SJSA1 (cell line): ENCODE results near the gene PAK4. TPM values are rescaled to one million over a fixed set of nuclear protein-coding genes. Genes with fewer than 3 reads are reported as not detected.
"Not testable (repeated sequence)": the region's sequence is repeated elsewhere in the genome, so short reads cannot be mapped to it uniquely, and the experiment has no call there.

ENCODE experiments used
- DNase-seq, 2 experiments: peaks; one replicate each; pipeline ENCODE4 v3.0.0-alpha.2; 2015 to 2020; ENCODE audit warnings: low spot score in 2 of 2, low read depth in 1 of 2
- H3K27ac ChIP-seq: fragments of 250-450 bp; sonication (Bioruptor Pico); 2 replicates; pipeline ENCODE4 v1.5.1; 2020; ENCODE audit warnings: mild to moderate bottlenecking, moderate library complexity
- H3K27me3 ChIP-seq: fragments of 250-450 bp; sonication (Bioruptor Pico); replicated peaks from 2 replicates; pipeline ENCODE4 v1.5.1; 2020; ENCODE audit warnings: mild to moderate bottlenecking, moderate library complexity
- H3K36me3 ChIP-seq: fragments of 250-450 bp; sonication (Bioruptor Pico); 2 replicates; pipeline ENCODE4 v1.5.1; 2020; ENCODE audit warnings: mild to moderate bottlenecking
- H3K4me1 ChIP-seq: fragments of 250-450 bp; sonication (Bioruptor Pico); replicated peaks from 2 replicates; pipeline ENCODE4 v1.6.1; 2021; ENCODE audit warnings: mild to moderate bottlenecking
- H3K4me3 ChIP-seq: fragments of 250-450 bp; sonication (Bioruptor Pico); 2 replicates; pipeline ENCODE4 v1.5.1; 2020; ENCODE audit warnings: mild to moderate bottlenecking
- H3K9me3 ChIP-seq: fragments of 250-450 bp; sonication (Bioruptor Pico); replicated peaks from 2 replicates; pipeline ENCODE4 v1.5.1; 2020; ENCODE audit warnings: mild to moderate bottlenecking
- total RNA-seq: library from RNA; depleted of rRNA; stranded (reverse); fragments of >200 nt; shearing (Covaris generic); gene quantifications from 2 replicates; pipeline ENCODE4 v1.2.3, GENCODE V29; 2014

PAK4 gene
- total RNA-seq, 1 experiment from 2014 or later, result 7.2 TPM

DNA sequence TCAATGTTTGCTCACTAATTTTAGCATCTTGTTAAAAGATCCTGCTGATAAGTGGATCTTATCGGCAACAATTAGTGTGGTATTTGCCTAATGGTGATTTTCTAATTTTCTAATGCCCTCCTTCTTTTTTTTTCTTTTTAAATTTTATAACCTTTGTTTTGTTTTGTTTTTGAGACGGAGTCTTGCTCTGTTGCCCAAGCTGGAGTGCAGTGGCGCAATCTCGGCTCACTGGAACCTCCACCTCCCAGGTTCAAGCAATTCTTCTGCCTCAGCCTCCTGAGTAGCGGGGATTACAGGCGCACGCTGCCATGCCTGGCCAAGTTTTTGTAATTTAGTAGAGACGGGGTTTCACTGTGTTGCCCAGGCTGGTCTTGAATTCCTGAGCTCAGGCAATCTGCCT is 35.6 kb upstream of the PAK4 start:
- not testable (repeated sequence) for H3K4me3 ChIP-seq, DNase-seq, H3K9me3 ChIP-seq, H3K36me3 ChIP-seq, H3K27ac ChIP-seq, H3K4me1 ChIP-seq
- H3K27me3 ChIP-seq, result peaks cover 24% of the 10 kb centered on the region

DNA sequence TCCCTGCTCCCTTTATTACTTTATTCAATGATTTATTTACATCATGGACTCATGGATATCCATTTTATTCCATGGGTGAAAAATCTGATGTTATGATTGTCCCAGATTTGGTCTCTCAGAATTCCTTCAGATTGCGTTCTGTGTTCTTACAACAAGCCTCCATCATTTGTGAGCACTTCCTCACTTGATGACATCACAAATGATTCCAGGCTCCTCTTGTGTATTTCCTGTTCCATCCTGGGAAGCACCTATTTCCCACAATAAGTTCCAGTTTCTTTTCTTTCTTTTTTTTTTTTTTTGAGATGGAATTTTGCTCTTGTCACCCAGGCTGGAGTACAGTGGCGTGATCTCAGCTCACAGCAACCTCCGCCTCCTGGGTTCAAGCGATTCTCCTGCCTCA is 34.7 kb upstream of the PAK4 start:
- no peak overlapping the region for H3K4me3 ChIP-seq
- DNase-seq, result no peak
- no peaks in the 10 kb centered on the region for H3K9me3 ChIP-seq

GRCh38 chr19:39095799-39096540 is 29.6 kb upstream of the PAK4 start:
- H3K4me3 ChIP-seq, H3K36me3 ChIP-seq, H3K4me1 ChIP-seq, H3K27ac ChIP-seq, H3K9me3 ChIP-seq, DNase-seq: not testable (repeated sequence)
- peaks cover 27% of the 10 kb centered on the region for H3K27me3 ChIP-seq

More for the DNA sequence above, 34.7 kb upstream of the PAK4 start:
- Histone ChIP-seq H3K27ac (no peak overlapping the region), H3K36me3 (no peaks in the 10 kb centered on the region), H3K4me1 (peaks cover 4% of the 10 kb centered on the region), H3K27me3 (peaks cover 19% of the 10 kb centered on the region)

GRCh38 chr19:39097299-39097698 is 28.3 kb upstream of the PAK4 start:
- no peak overlapping the region for H3K4me3 ChIP-seq
- DNase-seq, result no peak
- peaks cover 4% of the 10 kb centered on the region for H3K4me1 ChIP-seq
- H3K9me3 ChIP-seq, result no peaks in the 10 kb centered on the region
- H3K36me3 ChIP-seq, result no peaks in the 10 kb centered on the region
- H3K27ac ChIP-seq, result no peak overlapping the region
- peaks cover 20% of the 10 kb centered on the region for H3K27me3 ChIP-seq

GRCh38 chr19:39097721-39098120 is 27.9 kb upstream of the PAK4 start:
- Histone ChIP-seq H3K27me3 (peaks cover 18% of the 10 kb centered on the region), H3K4me3 (no peak overlapping the region), H3K36me3 (no peaks in the 10 kb centered on the region), H3K27ac (no peak overlapping the region), H3K9me3 (no peaks in the 10 kb centered on the region), H3K4me1 (peaks cover 4% of the 10 kb centered on the region)
- DNase-seq, result no peak

DNA sequence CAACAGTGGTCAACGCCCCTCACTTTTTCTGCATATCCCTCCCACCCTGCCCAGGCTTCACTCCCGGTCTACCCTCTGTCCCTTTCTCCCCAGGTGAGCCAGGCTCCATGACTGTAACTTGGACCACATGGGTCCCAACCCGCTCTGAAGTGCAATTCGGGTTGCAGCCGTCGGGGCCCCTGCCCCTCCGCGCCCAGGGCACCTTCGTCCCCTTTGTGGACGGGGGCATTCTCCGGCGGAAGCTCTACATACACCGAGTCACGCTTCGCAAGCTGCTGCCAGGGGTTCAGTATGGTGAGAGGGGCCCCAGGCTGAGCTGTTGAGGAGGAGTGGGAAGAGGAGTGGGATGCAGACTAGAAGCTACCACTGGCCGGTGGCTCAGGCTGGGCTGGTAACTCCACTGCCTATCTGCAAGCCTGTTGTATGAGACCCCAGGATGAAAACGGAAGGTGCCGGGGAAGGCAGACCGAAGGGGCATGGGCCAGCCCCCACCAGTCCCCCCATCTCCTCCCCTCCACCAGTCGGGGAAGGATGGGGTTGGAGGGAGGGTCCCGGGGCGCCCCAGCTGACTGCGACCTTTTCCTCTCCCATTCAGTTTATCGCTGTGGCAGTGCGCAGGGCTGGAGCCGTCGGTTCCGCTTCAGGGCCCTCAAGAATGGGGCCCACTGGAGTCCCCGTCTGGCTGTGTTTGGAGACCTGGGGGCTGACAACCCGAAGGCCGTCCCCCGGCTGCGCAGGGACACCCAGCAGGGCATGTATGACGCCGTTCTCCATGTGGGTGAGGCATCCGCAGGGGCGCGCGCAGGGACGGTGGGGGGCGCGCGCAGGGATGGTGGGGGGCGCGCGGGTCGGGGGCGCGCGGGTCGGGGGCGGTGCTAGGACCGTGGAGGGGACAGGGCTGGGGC is 27.0 kb upstream of the PAK4 start:
- H3K27ac ChIP-seq, result no peak overlapping the region
- peaks cover 4% of the 10 kb centered on the region for H3K4me1 ChIP-seq
- no peak for DNase-seq
- H3K27me3 ChIP-seq, result peaks cover 18% of the 10 kb centered on the region
- H3K4me3 ChIP-seq, result no peak overlapping the region
- no peaks in the 10 kb centered on the region for H3K9me3 ChIP-seq
- H3K36me3 ChIP-seq, result no peaks in the 10 kb centered on the region

DNA sequence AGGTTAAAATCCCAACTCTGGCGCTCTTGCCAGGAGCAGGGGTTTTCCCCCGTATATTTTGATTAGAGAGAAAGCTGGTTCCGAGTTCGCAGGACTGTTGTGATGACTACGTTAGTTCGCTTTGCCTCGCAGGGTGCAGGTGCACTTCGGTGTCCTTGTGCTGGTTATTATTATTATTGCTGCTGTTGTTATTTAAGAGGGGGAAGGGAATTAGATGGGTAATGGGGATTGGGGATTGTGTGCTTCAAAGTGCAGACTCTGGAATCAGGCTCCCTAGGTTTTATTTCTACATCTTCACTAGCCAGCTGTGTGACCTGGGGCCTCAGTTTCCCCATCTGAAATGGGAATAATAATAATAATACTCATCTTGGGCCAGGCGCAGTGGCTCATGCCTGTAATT is 26.2 kb upstream of the PAK4 start:
- Histone ChIP-seq H3K9me3 (no peaks in the 10 kb centered on the region), H3K4me1 (no peaks in the 10 kb centered on the region), H3K27ac (no peak overlapping the region), H3K4me3 (no peak overlapping the region), H3K27me3 (peaks cover 18% of the 10 kb centered on the region), H3K36me3 (no peaks in the 10 kb centered on the region)
- no peak for DNase-seq

- Histone ChIP-seq H3K4me1 (no peaks in the 10 kb centered on the region), H3K9me3 (no peaks in the 10 kb centered on the region), H3K4me3 (no peak overlapping the region), H3K27me3 (peaks cover 18% of the 10 kb centered on the region), H3K27ac (no peak overlapping the region), H3K36me3 (no peaks in the 10 kb centered on the region)
- no peak for DNase-seq
Observed at GRCh38 chr19:39100500-39101166, 25.0 kb upstream of the PAK4 start.

GRCh38 chr19:39103151-39103550 is 22.4 kb upstream of the PAK4 start:
- H3K9me3 ChIP-seq, result no peaks in the 10 kb centered on the region
- peaks cover 14% of the 10 kb centered on the region for H3K27me3 ChIP-seq
- H3K4me3 ChIP-seq, result no peak overlapping the region
- no peaks in the 10 kb centered on the region for H3K4me1 ChIP-seq
- H3K36me3 ChIP-seq, result no peaks in the 10 kb centered on the region
- no peak overlapping the region for H3K27ac ChIP-seq
- DNase-seq, result no peak

GRCh38 chr19:39104186-39104596 is 21.4 kb upstream of the PAK4 start:
- DNase-seq, result no peak
- no peak overlapping the region for H3K4me3 ChIP-seq
- peaks cover 4% of the 10 kb centered on the region; the same call in 1 of the 2 replicates for H3K27me3 ChIP-seq
- no peaks in the 10 kb centered on the region for H3K4me1 ChIP-seq
- no peaks in the 10 kb centered on the region for H3K9me3 ChIP-seq
- no peaks in the 10 kb centered on the region for H3K36me3 ChIP-seq
- no peak overlapping the region for H3K27ac ChIP-seq

GRCh38 chr19:39106194-39106593 is 19.4 kb upstream of the PAK4 start:
- H3K9me3 ChIP-seq, result no peaks in the 10 kb centered on the region
- no peaks in the 10 kb centered on the region for H3K4me1 ChIP-seq
- no peak overlapping the region for H3K27ac ChIP-seq
- no peaks in the 10 kb centered on the region for H3K27me3 ChIP-seq
- H3K36me3 ChIP-seq, result no peaks in the 10 kb centered on the region
- H3K4me3 ChIP-seq, result no peak overlapping the region
- DNase-seq, result no peak

DNA sequence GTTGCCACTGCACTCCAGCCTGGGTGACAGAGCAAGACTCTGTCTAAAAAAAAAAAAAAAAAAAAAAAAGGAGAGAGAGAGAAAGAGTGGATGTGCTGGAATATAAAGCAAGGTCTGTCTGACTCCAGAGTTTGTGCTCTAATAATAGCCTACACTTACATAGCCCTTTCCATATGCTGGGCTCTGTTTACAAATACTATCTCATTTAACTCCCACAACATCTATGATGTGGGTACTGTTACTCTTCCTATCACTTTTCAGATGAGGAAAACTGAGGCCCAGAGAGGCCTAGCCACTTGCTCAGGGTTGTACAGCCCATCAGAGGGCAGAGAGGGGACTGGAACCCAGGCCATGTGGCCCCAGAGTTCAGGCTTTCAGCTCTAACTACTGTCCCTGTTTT is 15.9 kb upstream of the PAK4 start:
- no peaks in the 10 kb centered on the region for H3K4me1 ChIP-seq
- H3K27ac ChIP-seq, result no peak overlapping the region
- DNase-seq, result no peak
- H3K9me3 ChIP-seq, result no peaks in the 10 kb centered on the region
- 0 out of 2 replicates have a peak, but pooled peaks cover 3% of the 10 kb centered on the region for H3K27me3 ChIP-seq
- H3K4me3 ChIP-seq, result no peak overlapping the region
- H3K36me3 ChIP-seq, result no peaks in the 10 kb centered on the region

DNA sequence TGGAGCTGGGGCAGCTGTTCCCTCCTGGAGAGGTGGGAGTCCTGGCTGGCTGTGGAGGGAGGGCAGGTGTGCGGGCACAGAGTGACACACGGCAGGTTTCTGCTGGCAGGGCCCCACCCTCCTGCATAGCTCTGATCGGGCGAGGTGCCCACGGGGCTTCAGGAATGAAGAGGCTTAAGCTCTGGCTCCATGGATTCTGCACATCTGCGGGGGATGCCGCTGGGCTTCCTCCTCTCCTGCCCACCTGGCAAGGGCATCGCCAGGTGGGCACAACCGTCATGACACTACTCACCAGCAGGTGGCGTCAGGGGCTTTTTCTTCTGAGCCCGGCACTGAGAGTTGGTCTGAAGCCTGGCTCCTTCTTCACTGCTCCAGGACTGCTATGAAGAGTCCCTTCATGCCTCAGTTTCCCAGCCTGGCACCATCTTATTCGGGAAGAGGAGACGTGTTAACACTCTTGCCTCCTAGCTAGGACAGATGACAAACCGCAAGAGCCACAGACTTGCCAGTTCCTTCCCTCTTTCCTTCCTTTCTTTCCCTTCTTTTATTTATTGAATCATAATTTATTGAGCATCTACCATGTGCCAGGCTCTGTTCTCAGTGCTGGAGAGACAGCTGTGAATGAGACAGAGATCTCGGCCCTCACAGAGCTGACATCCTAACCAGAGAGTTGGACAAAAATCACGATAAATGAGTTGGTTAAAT is 15.2 kb upstream of the PAK4 start:
- DNase-seq, result peak in 1 of 2 experiments; percentile 29
- no peaks in the 10 kb centered on the region for H3K9me3 ChIP-seq

More for the DNA sequence above, 15.2 kb upstream of the PAK4 start:
- no peaks in the 10 kb centered on the region for H3K36me3 ChIP-seq
- H3K27ac ChIP-seq, result no peak overlapping the region
- H3K4me1 ChIP-seq, result no peaks in the 10 kb centered on the region
- H3K4me3 ChIP-seq, result no peak overlapping the region
- 0 out of 2 replicates have a peak, but pooled peaks cover 3% of the 10 kb centered on the region for H3K27me3 ChIP-seq
